ENCODE measurements around the gene PDGFRA.

Gene PDGFRA

DNA sequence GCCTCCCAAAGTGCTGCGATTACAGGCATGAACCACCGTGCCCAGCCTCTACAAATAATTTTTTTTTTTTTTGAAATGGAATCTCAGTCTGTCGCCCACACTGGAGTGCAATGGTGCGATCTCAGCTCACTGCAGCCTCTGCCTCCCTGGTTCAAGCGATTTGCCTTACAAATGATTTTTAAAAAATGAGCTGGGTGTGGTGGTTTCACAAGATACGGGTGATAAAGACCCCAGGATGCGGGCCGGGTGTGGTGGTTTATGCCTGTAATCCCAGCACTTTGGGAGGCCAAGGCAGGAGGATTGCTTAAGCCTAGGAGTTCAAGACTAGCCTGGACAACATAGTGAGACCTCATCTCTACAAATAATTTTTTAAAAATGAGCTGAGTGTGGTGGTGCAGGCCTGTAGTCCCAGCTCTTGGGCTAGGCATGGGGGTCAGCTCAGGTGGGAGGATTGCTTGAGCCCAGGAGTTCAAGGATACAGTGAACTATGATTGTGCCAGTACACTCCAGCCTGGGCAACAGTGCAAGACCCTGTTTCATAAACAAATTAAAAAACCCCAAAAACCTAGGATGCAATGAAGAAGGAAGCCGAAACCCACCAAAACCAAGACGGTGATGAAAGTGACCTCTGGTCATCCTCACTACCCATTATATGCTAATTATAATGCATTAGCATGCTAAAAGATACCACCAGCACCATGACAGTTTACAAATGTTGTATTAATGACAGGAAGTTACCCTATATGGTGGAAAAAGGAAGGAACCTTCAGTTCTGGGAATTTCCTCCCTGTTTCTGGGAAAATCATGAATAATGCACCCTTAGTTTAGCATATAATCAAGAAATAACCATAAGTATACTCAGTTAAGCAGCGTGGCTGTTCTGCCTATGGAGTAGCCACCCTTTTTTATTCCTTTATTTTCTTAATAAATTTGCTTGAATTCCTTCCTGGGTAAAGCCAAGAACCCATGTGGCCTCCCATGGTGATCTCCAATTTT lies 27.7 kb downstream of the PDGFRA start:
- no peak overlapping the region for H3K4me3 Mint-ChIP-seq
- H3K27me3 Mint-ChIP-seq: peaks cover 5% of the 10 kb centered on the region
- no peaks in the 10 kb centered on the region for H3K36me3 Mint-ChIP-seq (ENCODE audit: low read depth)
- no peak for DNase-seq
- H3K27ac Mint-ChIP-seq: no peak overlapping the region
- H3K4me1 Mint-ChIP-seq (ENCODE audit: low read depth): no peaks in the 10 kb centered on the region
- H3K9me3 Mint-ChIP-seq: peaks cover 3% of the 10 kb centered on the region

- H3K4me1 Mint-ChIP-seq (ENCODE audit: low read depth): no peaks in the 10 kb centered on the region
- peaks cover 13% of the 10 kb centered on the region for H3K27me3 Mint-ChIP-seq
Observed at GRCh38 chr4:54265366-54265765, 36.3 kb downstream of the PDGFRA start.

DNA sequence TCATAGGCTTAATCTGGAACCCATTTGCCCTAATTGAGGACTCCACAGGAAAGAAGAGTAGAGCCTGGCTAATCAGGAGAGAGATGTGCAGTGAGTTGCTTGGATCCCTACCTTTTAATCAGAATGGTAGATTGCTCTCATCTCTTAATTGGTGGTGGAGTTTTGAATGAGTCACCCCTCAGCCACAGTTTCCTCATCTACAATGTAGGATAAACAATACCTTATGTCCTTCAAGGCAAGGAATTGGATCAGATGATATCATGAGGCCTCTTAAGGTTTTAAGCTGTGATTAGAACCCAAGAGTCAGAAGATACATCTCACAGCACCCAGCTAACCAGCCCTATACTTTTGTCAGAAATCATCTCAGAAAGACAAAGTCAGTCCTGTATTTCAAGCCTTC lies 39.1 kb downstream of the PDGFRA start:
- H3K9me3 Mint-ChIP-seq: no peaks in the 10 kb centered on the region
- no peaks in the 10 kb centered on the region for H3K36me3 Mint-ChIP-seq (ENCODE audit: low read depth)
- no peaks in the 10 kb centered on the region for H3K4me1 Mint-ChIP-seq (ENCODE audit: low read depth)
- H3K27me3 Mint-ChIP-seq: peaks cover 19% of the 10 kb centered on the region
- DNase-seq: no peak
- no peak overlapping the region for H3K4me3 Mint-ChIP-seq
- H3K27ac Mint-ChIP-seq: no peak overlapping the region

More at GRCh38 chr4:54265366-54265765, 36.3 kb downstream of the PDGFRA start:
- H3K9me3 Mint-ChIP-seq: no peaks in the 10 kb centered on the region
- no peaks in the 10 kb centered on the region for H3K36me3 Mint-ChIP-seq (ENCODE audit: low read depth)
- no peak for DNase-seq
- H3K4me3 Mint-ChIP-seq: no peak overlapping the region
- no peak overlapping the region for H3K27ac Mint-ChIP-seq

- H3K9me3 Mint-ChIP-seq: no peaks in the 10 kb centered on the region
- H3K27me3 Mint-ChIP-seq: peaks cover 30% of the 10 kb centered on the region
- no peak overlapping the region for H3K4me3 Mint-ChIP-seq
- no peak overlapping the region for H3K27ac Mint-ChIP-seq
- no peak for DNase-seq
- H3K4me1 Mint-ChIP-seq (ENCODE audit: low read depth): no peaks in the 10 kb centered on the region
- H3K36me3 Mint-ChIP-seq (ENCODE audit: low read depth): no peaks in the 10 kb centered on the region
Observed at GRCh38 chr4:54271464-54271863, 42.4 kb downstream of the PDGFRA start.

DNA sequence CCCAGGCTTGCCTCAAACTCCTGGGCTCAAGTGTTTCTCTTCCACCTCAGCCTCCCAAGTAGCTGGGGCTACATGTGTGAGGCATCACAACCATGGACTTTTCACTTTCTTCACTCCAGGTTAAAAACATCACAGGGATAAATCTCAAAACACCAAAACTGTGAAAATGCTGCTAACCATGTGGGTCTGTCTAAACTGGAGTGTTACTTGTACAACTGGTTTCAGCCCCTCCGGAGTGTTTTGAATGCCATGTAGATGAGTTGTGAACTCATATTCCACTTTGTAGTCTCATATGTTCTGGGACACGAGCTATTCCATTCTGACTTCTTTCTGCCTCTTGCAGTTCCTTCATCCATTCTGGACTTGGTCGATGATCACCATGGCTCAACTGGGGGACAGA lies 43.0 kb downstream of the PDGFRA start:
- no peak overlapping the region for H3K4me3 Mint-ChIP-seq
- peaks cover under 1% of the 10 kb centered on the region for H3K4me1 Mint-ChIP-seq (ENCODE audit: low read depth)
- H3K27ac Mint-ChIP-seq: no peak overlapping the region
- H3K27me3 Mint-ChIP-seq: peaks cover 34% of the 10 kb centered on the region
- H3K9me3 Mint-ChIP-seq: no peaks in the 10 kb centered on the region
- H3K36me3 Mint-ChIP-seq (ENCODE audit: low read depth): no peaks in the 10 kb centered on the region
- no peak for DNase-seq

DNA sequence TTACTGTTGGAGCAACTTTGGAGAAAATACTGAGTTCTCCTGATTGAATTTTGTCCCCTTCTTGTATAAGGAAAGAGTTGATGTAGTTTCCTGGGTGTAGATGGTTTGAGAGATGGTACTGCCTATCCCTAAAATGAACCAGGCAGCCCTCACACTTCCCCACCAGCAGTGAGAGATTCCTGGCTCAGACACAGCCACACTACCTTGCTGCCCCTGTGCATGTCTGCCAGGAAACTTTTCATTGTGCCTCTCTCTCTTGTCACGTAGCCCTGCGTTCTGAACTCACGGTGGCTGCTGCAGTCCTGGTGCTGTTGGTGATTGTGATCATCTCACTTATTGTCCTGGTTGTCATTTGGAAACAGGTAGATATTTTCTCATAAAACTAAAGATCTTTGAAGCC lies 45.2 kb downstream of the PDGFRA start:
- Mint-ChIP-seq H3K4me1 (ENCODE audit: low read depth) (peaks cover 8% of the 10 kb centered on the region), H3K36me3 (ENCODE audit: low read depth) (no peaks in the 10 kb centered on the region), H3K27ac (no peak overlapping the region), H3K4me3 (no peak overlapping the region), H3K27me3 (peaks cover 47% of the 10 kb centered on the region), H3K9me3 (no peaks in the 10 kb centered on the region)
- DNase-seq: no peak

DNA sequence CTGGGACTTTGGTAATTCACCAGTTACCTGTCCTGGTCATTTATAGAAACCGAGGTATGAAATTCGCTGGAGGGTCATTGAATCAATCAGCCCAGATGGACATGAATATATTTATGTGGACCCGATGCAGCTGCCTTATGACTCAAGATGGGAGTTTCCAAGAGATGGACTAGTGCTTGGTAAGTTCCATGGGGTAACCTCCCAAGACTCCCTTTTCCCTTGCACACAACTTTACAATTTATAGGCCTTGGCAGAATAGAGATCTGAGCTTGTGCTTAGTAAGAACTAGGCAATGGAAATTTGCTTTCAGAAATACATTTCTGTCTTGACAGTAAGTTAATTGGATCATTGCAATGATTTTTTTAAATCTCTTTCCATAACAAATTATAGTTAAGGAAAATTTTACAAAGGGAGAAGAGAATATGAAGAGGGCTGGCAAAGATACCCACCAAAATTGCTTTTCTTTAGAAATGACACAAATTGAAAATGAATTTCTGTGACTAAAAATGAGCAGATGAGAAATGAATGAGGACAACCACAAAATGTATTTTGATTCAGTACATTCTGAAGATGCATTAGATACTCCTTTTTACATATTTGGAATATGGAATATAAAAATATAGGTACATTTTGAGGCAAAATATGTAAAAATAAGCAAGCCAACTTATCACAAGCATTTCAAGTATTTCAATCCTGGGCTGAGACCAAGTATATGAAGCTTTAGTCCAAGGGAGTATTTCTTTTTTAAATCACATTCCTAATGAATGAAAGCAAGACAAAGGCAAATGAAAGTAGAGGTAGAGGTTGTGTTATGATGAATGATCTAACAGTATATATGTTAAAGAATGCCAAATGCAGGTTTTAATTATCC lies 45.9 kb downstream of the PDGFRA start:
- DNase-seq: no peak
- Mint-ChIP-seq H3K4me3 (no peak overlapping the region), H3K27ac (no peak overlapping the region), H3K4me1 (ENCODE audit: low read depth) (peaks cover 8% of the 10 kb centered on the region), H3K27me3 (peaks cover 51% of the 10 kb centered on the region), H3K9me3 (no peaks in the 10 kb centered on the region), H3K36me3 (ENCODE audit: low read depth) (no peaks in the 10 kb centered on the region)

DNA sequence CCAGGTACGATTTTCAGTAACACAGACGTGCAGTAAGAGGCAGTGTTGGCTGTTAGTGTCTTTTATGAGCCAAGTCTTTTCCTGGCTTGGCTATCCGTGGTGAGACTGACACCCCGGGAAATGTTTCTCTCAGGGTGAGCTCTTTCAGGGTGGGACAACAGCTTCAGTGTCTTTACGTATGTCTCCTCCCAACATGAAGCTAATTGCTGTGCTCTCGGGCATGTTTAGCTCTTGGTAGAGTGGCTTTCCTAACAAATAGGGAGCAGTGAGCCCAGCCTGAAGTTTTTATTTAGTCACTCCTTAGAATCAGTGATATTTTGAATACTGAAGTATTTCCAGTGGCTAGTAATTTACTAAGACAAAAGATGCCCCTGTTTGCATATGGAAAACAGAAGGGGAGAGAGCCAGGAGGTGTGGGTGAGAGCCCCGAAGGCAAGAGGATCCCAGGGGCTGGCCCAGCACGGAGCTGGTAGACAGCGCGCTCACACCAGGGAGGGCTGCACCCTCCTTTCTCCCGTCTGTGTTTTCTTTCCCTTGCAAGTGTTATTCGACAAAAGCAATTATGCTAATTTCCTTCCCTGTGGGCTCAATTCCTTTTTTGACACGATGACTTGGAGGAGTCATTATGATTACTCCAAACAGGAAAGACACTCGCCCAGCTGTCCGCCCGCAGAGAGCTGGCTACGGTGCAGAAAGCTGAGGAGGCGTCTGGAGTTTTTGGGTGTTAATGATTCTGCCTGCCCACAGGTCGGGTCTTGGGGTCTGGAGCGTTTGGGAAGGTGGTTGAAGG lies 47.7 kb downstream of the PDGFRA start:
- H3K27ac Mint-ChIP-seq: no peak overlapping the region
- no peak overlapping the region for H3K4me3 Mint-ChIP-seq
- no peaks in the 10 kb centered on the region for H3K9me3 Mint-ChIP-seq
- H3K27me3 Mint-ChIP-seq: peaks cover 53% of the 10 kb centered on the region
- H3K36me3 Mint-ChIP-seq (ENCODE audit: low read depth): no peaks in the 10 kb centered on the region
- no peak for DNase-seq
- peaks cover 8% of the 10 kb centered on the region for H3K4me1 Mint-ChIP-seq (ENCODE audit: low read depth)

DNA sequence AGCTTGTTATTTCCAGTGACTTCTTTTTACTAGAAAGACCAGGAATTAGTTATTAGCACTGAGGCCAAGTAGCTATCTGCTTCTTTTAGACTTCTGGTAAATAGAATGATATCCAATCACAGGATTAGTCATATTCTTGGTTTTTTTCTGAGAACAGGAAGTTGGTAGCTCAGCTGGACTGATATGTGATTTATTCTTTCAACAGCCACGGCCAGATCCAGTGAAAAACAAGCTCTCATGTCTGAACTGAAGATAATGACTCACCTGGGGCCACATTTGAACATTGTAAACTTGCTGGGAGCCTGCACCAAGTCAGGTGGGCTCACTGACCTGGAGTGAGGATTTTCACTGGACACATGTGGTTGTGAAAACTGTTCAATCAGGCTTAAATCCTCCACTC lies 48.6 kb downstream of the PDGFRA start:
- H3K4me1 Mint-ChIP-seq (ENCODE audit: low read depth): peaks cover 8% of the 10 kb centered on the region
- peaks cover 6% of the 10 kb centered on the region for H3K9me3 Mint-ChIP-seq
- peaks cover 47% of the 10 kb centered on the region for H3K27me3 Mint-ChIP-seq
- no peaks in the 10 kb centered on the region for H3K36me3 Mint-ChIP-seq (ENCODE audit: low read depth)
- H3K4me3 Mint-ChIP-seq: no peak overlapping the region
- no peak for DNase-seq
- peak overlapping the region; percentile 27 for H3K27ac Mint-ChIP-seq

DNA sequence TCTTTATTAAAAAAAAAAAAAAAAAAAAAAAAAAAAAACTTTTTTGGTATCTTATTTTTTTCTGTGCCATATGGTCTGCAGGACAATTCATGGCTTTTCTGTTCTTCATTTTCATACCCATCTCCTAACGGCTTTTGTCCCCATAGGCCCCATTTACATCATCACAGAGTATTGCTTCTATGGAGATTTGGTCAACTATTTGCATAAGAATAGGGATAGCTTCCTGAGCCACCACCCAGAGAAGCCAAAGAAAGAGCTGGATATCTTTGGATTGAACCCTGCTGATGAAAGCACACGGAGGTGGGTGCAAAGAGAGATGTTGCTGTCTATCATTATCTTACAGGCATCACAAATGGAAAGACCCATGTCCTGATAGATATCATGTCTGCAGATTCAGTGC lies 49.1 kb downstream of the PDGFRA start:
- no peak overlapping the region for H3K4me3 Mint-ChIP-seq
- DNase-seq: no peak
- no peaks in the 10 kb centered on the region for H3K36me3 Mint-ChIP-seq (ENCODE audit: low read depth)
- peaks cover 8% of the 10 kb centered on the region for H3K4me1 Mint-ChIP-seq (ENCODE audit: low read depth)
- H3K27ac Mint-ChIP-seq: no peak overlapping the region
- H3K9me3 Mint-ChIP-seq: peaks cover 6% of the 10 kb centered on the region
- H3K27me3 Mint-ChIP-seq: peaks cover 45% of the 10 kb centered on the region

- Mint-ChIP-seq H3K27me3 (peaks cover 31% of the 10 kb centered on the region), H3K27ac (no peak overlapping the region), H3K36me3 (ENCODE audit: low read depth) (no peaks in the 10 kb centered on the region), H3K9me3 (peaks cover 11% of the 10 kb centered on the region), H3K4me1 (ENCODE audit: low read depth) (peaks cover 8% of the 10 kb centered on the region), H3K4me3 (no peak overlapping the region)
- no peak for DNase-seq
Observed at GRCh38 chr4:54281054-54281766, 52.1 kb downstream of the PDGFRA start.

DNA sequence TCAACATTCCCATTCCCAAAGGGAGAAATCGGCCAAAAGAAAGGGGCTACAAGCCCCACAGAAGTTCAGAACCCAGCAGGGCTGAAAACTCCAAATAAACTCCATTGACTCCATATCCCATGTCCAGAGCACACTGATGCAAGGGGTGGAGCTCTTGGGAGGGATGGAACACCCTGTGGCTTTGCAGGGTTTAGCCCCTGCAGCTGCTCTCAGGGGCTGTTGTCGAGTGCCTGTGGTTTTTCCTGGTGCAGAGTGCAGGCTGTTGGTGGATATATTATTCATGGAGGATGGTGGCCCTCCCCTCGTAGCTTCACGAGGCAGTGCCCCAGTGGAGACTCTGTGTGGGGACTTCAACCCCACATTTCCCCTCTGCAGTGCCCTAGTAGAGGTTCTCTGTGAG lies 53.7 kb downstream of the PDGFRA start:
- H3K9me3 Mint-ChIP-seq: peaks cover 11% of the 10 kb centered on the region
- no peak overlapping the region for H3K4me3 Mint-ChIP-seq
- H3K4me1 Mint-ChIP-seq (ENCODE audit: low read depth): peaks cover under 1% of the 10 kb centered on the region
- H3K36me3 Mint-ChIP-seq (ENCODE audit: low read depth): no peaks in the 10 kb centered on the region
- H3K27ac Mint-ChIP-seq: no peak overlapping the region
- DNase-seq: no peak
- H3K27me3 Mint-ChIP-seq: peaks cover 19% of the 10 kb centered on the region

GRCh38 chr4:54289316-54289715 lies 60.2 kb downstream of the PDGFRA start:
- peaks cover 8% of the 10 kb centered on the region for H3K27me3 Mint-ChIP-seq
- no peak overlapping the region for H3K27ac Mint-ChIP-seq
- H3K36me3 Mint-ChIP-seq (ENCODE audit: low read depth): no peaks in the 10 kb centered on the region
- no peak for DNase-seq
- peaks cover 3% of the 10 kb centered on the region for H3K9me3 Mint-ChIP-seq
- no peak overlapping the region for H3K4me3 Mint-ChIP-seq
- no peaks in the 10 kb centered on the region for H3K4me1 Mint-ChIP-seq (ENCODE audit: low read depth)

DNA sequence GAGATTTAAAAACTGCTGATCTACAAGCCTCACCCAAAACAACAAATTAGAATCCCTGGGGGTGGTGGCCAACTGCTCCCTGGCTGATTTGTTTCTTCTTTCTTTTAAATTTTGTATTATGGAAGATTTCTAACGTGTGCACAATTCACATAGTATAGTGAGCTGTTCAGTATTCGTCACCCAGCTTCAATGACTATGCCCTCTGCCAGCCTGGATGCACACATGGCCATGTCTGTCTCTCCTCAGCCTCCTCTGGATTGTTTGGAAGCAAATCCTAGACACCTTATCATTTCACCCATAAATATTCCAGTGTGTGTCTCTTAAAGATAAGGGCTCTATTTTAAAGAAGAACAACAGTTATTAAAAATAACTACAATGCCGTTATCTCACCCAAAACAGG lies 61.9 kb downstream of the PDGFRA start:
- H3K27me3 Mint-ChIP-seq: peaks cover 8% of the 10 kb centered on the region
- no peaks in the 10 kb centered on the region for H3K4me1 Mint-ChIP-seq (ENCODE audit: low read depth)
- H3K9me3 Mint-ChIP-seq: no peaks in the 10 kb centered on the region
- no peak for DNase-seq
- H3K27ac Mint-ChIP-seq: no peak overlapping the region
- no peak overlapping the region for H3K4me3 Mint-ChIP-seq
- H3K36me3 Mint-ChIP-seq (ENCODE audit: low read depth): no peaks in the 10 kb centered on the region

All from activated T-cell treated with anti-CD3 and anti-CD28 coated beads, Interleukin-2, amount 50 U/mL, for 24 hours (primary cell).